Measurements from ENCODE around the gene CD7.
A peak's percentile ranks its signal among the peaks of the same experiment; 100 is the strongest.

- TF ChIP-seq ATF3 (IDR thresholded peaks at IDR 0.05) (peak; percentile 89), ATF3 (CRISPR knock-in tag; conservative IDR thresholded peaks at IDR 0.05) (0 out of 2 replicates have a peak, but pooled peaks have one; percentile 50), TCF7L2 (IDR thresholded peaks at IDR 0.05; ENCODE audit: low read depth, low read length) (no peak), MYC (IDR thresholded peaks at IDR 0.05; ENCODE audit: low read depth, low read length) (peak; percentile 87), MYC (CRISPR knock-in tag; IDR thresholded peaks at IDR 0.05; ENCODE audit: borderline replicate concordance, low read depth) (no peak), TEAD4 (IDR thresholded peaks at IDR 0.05; ENCODE audit: low read length) (no peak), TEAD4 (CRISPR knock-in tag; IDR thresholded peaks at IDR 0.05; ENCODE audit: borderline replicate concordance) (no peak), ATF4 (CRISPR knock-in tag; IDR thresholded peaks at IDR 0.05) (no peak), RAD51 (IDR thresholded peaks at IDR 0.05; ENCODE audit: borderline replicate concordance, low read depth) (no peak), ZNF224 (CRISPR knock-in tag; IDR thresholded peaks at IDR 0.05) (no peak), CTCF (IDR thresholded peaks at IDR 0.05 in 2 of 3, conservative IDR thresholded peaks at IDR 0.05 in 1 of 3; ENCODE audit: insufficient read depth in 2 of 3, low read depth in 1 of 3, low read length in 3 of 3) (no peak), SRF (CRISPR knock-in tag; IDR thresholded peaks at IDR 0.05) (no peak), ZNF511 (CRISPR knock-in tag; IDR thresholded peaks at IDR 0.05) (no peak), ZBED1 (IDR thresholded peaks at IDR 0.05) (no peak), CEBPG (CRISPR knock-in tag; IDR thresholded peaks at IDR 0.05) (no peak), CEBPG (tag; conservative IDR thresholded peaks at IDR 0.05 in 1 of 2, IDR thresholded peaks at IDR 0.05 in 1 of 2) (no peak), GABPA (tag; conservative IDR thresholded peaks at IDR 0.05; ENCODE audit: low read depth) (peak; percentile 93), ZNF407 (IDR thresholded peaks at IDR 0.05; ENCODE audit: low read depth) (no peak)
Measured at GRCh38 chr17:82273327-82274133, 43.9 kb downstream of the CD7 start, which contains the start of gene CSNK1D.

All from K562 (cell line).